ENCODE measurements around the gene STXBP2.

STXBP2 gene

GRCh38 chr19:7658219-7658686, 21.3 kb downstream of the STXBP2 start:
- TF ChIP-seq CEBPB (IDR thresholded peaks at IDR 0.05) (no peak), TEAD4 (IDR thresholded peaks at IDR 0.05) (no peak), YY1 (IDR thresholded peaks at IDR 0.05; ENCODE audit: low read depth) (no peak), EGR1 (IDR thresholded peaks at IDR 0.05) (no peak), TCF12 (IDR thresholded peaks at IDR 0.05; ENCODE audit: low read depth) (no peak), ZBTB7A (IDR thresholded peaks at IDR 0.05; ENCODE audit: low read depth) (no peak), TAF1 (IDR thresholded peaks at IDR 0.05; ENCODE audit: low read depth) (no peak), REST (IDR thresholded peaks at IDR 0.05; ENCODE audit: low read depth) (no peak), NFIC (IDR thresholded peaks at IDR 0.05) (no peak)

- TF ChIP-seq EGR1 (IDR thresholded peaks at IDR 0.05) (no peak), YY1 (IDR thresholded peaks at IDR 0.05; ENCODE audit: low read depth) (no peak), EP300 (IDR thresholded peaks at IDR 0.05; ENCODE audit: borderline replicate concordance) (no peak), FOXM1 (IDR thresholded peaks at IDR 0.05; ENCODE audit: borderline replicate concordance, low read depth) (no peak)
Measured at GRCh38 chr19:7661744-7662538, 25.0 kb downstream of the STXBP2 start.

- TF ChIP-seq FOXM1 (IDR thresholded peaks at IDR 0.05; ENCODE audit: borderline replicate concordance, low read depth): no peak
- no peak for TF ChIP-seq CREB1 (IDR thresholded peaks at IDR 0.05; ENCODE audit: low read depth)
- no peak for TF ChIP-seq MAX (IDR thresholded peaks at IDR 0.05)
- TF ChIP-seq EGR1 (IDR thresholded peaks at IDR 0.05): no peak
- no peak for TF ChIP-seq YY1 (IDR thresholded peaks at IDR 0.05; ENCODE audit: low read depth)
- TF ChIP-seq TCF12 (IDR thresholded peaks at IDR 0.05; ENCODE audit: low read depth): no peak
- no peak for TF ChIP-seq EP300 (IDR thresholded peaks at IDR 0.05; ENCODE audit: borderline replicate concordance)
- TF ChIP-seq ZBTB7A (IDR thresholded peaks at IDR 0.05; ENCODE audit: low read depth): no peak
- TF ChIP-seq RAD21 (IDR thresholded peaks at IDR 0.05; ENCODE audit: low read depth): no peak
Measured at GRCh38 chr19:7662657-7663056, 25.7 kb downstream of the STXBP2 start.

GRCh38 chr19:7663706-7664105, 26.8 kb downstream of the STXBP2 start:
- TF ChIP-seq CREB1 (IDR thresholded peaks at IDR 0.05; ENCODE audit: low read depth) (no peak), TCF12 (IDR thresholded peaks at IDR 0.05; ENCODE audit: low read depth) (no peak), EGR1 (IDR thresholded peaks at IDR 0.05) (no peak), MAX (IDR thresholded peaks at IDR 0.05) (no peak), TEAD4 (IDR thresholded peaks at IDR 0.05) (no peak), USF1 (IDR thresholded peaks at IDR 0.05) (no peak), YY1 (IDR thresholded peaks at IDR 0.05; ENCODE audit: low read depth) (no peak), FOXM1 (IDR thresholded peaks at IDR 0.05; ENCODE audit: borderline replicate concordance, low read depth) (no peak), CEBPB (IDR thresholded peaks at IDR 0.05) (no peak), NFIC (IDR thresholded peaks at IDR 0.05) (no peak), EP300 (IDR thresholded peaks at IDR 0.05; ENCODE audit: borderline replicate concordance) (no peak), TAF1 (IDR thresholded peaks at IDR 0.05; ENCODE audit: low read depth) (no peak), ZBTB7A (IDR thresholded peaks at IDR 0.05; ENCODE audit: low read depth) (no peak), REST (IDR thresholded peaks at IDR 0.05; ENCODE audit: low read depth) (no peak), RAD21 (IDR thresholded peaks at IDR 0.05; ENCODE audit: low read depth) (no peak)

GRCh38 chr19:7665076-7665475, 28.2 kb downstream of the STXBP2 start:
- TF ChIP-seq CREB1 (IDR thresholded peaks at IDR 0.05; ENCODE audit: low read depth) (no peak), FOXM1 (IDR thresholded peaks at IDR 0.05; ENCODE audit: borderline replicate concordance, low read depth) (no peak)

- TF ChIP-seq TEAD4 (IDR thresholded peaks at IDR 0.05) (no peak), REST (IDR thresholded peaks at IDR 0.05; ENCODE audit: low read depth) (no peak), NFIC (IDR thresholded peaks at IDR 0.05) (no peak), USF1 (IDR thresholded peaks at IDR 0.05) (no peak), FOXM1 (IDR thresholded peaks at IDR 0.05; ENCODE audit: borderline replicate concordance, low read depth) (no peak), EGR1 (IDR thresholded peaks at IDR 0.05) (no peak), TCF12 (IDR thresholded peaks at IDR 0.05; ENCODE audit: low read depth) (no peak), EP300 (IDR thresholded peaks at IDR 0.05; ENCODE audit: borderline replicate concordance) (no peak), CEBPB (IDR thresholded peaks at IDR 0.05) (no peak), MAX (IDR thresholded peaks at IDR 0.05) (no peak), ZBTB7A (IDR thresholded peaks at IDR 0.05; ENCODE audit: low read depth) (no peak), TAF1 (IDR thresholded peaks at IDR 0.05; ENCODE audit: low read depth) (no peak), YY1 (IDR thresholded peaks at IDR 0.05; ENCODE audit: low read depth) (no peak), CREB1 (IDR thresholded peaks at IDR 0.05; ENCODE audit: low read depth) (no peak), RAD21 (IDR thresholded peaks at IDR 0.05; ENCODE audit: low read depth) (no peak)
Measured at GRCh38 chr19:7668842-7669241, 31.9 kb downstream of the STXBP2 start, which contains the start of gene RETN. RETN (plus strand) TSS chr19:7669049; CDS start chr19:7669327, 278 bp downstream.
